ENCODE data around the gene IQCK.

Gene IQCK

GRCh38 chr16:19808061-19808641 lies 90.1 kb downstream of the IQCK start:
- no peak for DNase-seq

GRCh38 chr16:19809121-19809635 lies 91.1 kb downstream of the IQCK start:
- no peak for DNase-seq

- DNase-seq = no peak
These were observed 91.6 kb downstream of the IQCK start for GRCh38 chr16:19809693-19810092.

- DNase-seq = no peak
These were observed 93.0 kb downstream of the IQCK start for GRCh38 chr16:19810817-19811731.

- DNase-seq = no peak
These were observed 94.9 kb downstream of the IQCK start for GRCh38 chr16:19812986-19813385.

GRCh38 chr16:19815418-19815817 lies 97.3 kb downstream of the IQCK start:
- no peak for DNase-seq

- DNase-seq = no peak
These were observed 99.1 kb downstream of the IQCK start for GRCh38 chr16:19817122-19817521.

GRCh38 chr16:19817875-19818274 lies 99.8 kb downstream of the IQCK start:
- no peak for DNase-seq

- DNase-seq = no peak
These were observed 104.5 kb downstream of the IQCK start for GRCh38 chr16:19822533-19822932.

- no peak for DNase-seq
These were observed 105.3 kb downstream of the IQCK start for GRCh38 chr16:19823322-19823721.

GRCh38 chr16:19824216-19824615 lies 106.1 kb downstream of the IQCK start:
- no peak for DNase-seq

- DNase-seq = no peak
These were observed 112.0 kb downstream of the IQCK start for GRCh38 chr16:19829844-19830692.

- no peak for DNase-seq
These were observed 113.0 kb downstream of the IQCK start for GRCh38 chr16:19830902-19831560.

- DNase-seq = no peak
These were observed 113.6 kb downstream of the IQCK start for GRCh38 chr16:19831678-19832077.

- no peak for DNase-seq
These were observed 115.1 kb downstream of the IQCK start for GRCh38 chr16:19833176-19833575.

- no peak for DNase-seq
These were observed 115.5 kb downstream of the IQCK start for GRCh38 chr16:19833581-19833980.

GRCh38 chr16:19835196-19835595 lies 117.1 kb downstream of the IQCK start:
- DNase-seq = no peak

GRCh38 chr16:19835968-19836421 lies 117.9 kb downstream of the IQCK start:
- no peak for DNase-seq

GRCh38 chr16:19837331-19837980 lies 119.4 kb downstream of the IQCK start:
- no peak for DNase-seq

GRCh38 chr16:19837984-19838707 lies 120.1 kb downstream of the IQCK start:
- no peak for DNase-seq

- peak; percentile 60 for DNase-seq
These were observed 122.5 kb downstream of the IQCK start for GRCh38 chr16:19840524-19841110.
